Endothelial cell (in vitro differentiated cells): ENCODE results near the gene KCNIP3. TPM values are rescaled to one million over a fixed set of nuclear protein-coding genes. Genes with fewer than 3 reads are reported as not detected.

Experiments
- DNase-seq: peaks from one replicate; pipeline ENCODE4 v3.0.0; 2021; ENCODE audit warnings: low spot score
- H3K27ac Mint-ChIP-seq: one replicate; pipeline ENCODE4 v1.8.0; 2021; ENCODE audit warnings: mixed read lengths, inconsistent platforms; ENCODE audit not compliant: unreplicated experiment
- H3K27me3 Mint-ChIP-seq: one replicate; pipeline ENCODE4 v1.8.0; 2021; ENCODE audit warnings: mild to moderate bottlenecking, moderate library complexity, mixed read lengths, inconsistent platforms; ENCODE audit not compliant: unreplicated experiment
- H3K36me3 Mint-ChIP-seq: one replicate; pipeline ENCODE4 v1.8.0; 2021; ENCODE audit warnings: mild to moderate bottlenecking, low read depth, mixed read lengths, inconsistent platforms; ENCODE audit not compliant: unreplicated experiment
- H3K4me1 Mint-ChIP-seq: one replicate; pipeline ENCODE4 v1.8.0; 2021; ENCODE audit warnings: mild to moderate bottlenecking, mixed read lengths, inconsistent platforms; ENCODE audit not compliant: unreplicated experiment
- H3K4me3 Mint-ChIP-seq: one replicate; pipeline ENCODE4 v1.8.0; 2021; ENCODE audit warnings: mild to moderate bottlenecking, mixed read lengths, inconsistent platforms; ENCODE audit not compliant: unreplicated experiment
- H3K9me3 Mint-ChIP-seq: one replicate; pipeline ENCODE4 v1.8.0; 2021; ENCODE audit warnings: mixed read lengths, inconsistent platforms; ENCODE audit not compliant: unreplicated experiment
- total RNA-seq: library from RNA; stranded (reverse); fragmentation: NEBNext Ultra II Directional; extraction: Animal tissue kit (Norgen Biotek cat#: 25700); gene quantifications from one replicate; pipeline ENCODE4 v1.2.1, GENCODE V29; 2021; ENCODE audit not compliant: unreplicated experiment
- TF ChIP-seq, protein P1 (sequence below): fragments of 200-600 bp; sonication (generic); IDR thresholded peaks from one replicate; pipeline ENCODE4 v1.5.0; 2021; ENCODE audit warnings: antibody characterized with exemption; ENCODE audit not compliant: unreplicated experiment

Gene KCNIP3
- total RNA-seq, 1 donor from 2014 or later, result 0.26 TPM

DNA sequence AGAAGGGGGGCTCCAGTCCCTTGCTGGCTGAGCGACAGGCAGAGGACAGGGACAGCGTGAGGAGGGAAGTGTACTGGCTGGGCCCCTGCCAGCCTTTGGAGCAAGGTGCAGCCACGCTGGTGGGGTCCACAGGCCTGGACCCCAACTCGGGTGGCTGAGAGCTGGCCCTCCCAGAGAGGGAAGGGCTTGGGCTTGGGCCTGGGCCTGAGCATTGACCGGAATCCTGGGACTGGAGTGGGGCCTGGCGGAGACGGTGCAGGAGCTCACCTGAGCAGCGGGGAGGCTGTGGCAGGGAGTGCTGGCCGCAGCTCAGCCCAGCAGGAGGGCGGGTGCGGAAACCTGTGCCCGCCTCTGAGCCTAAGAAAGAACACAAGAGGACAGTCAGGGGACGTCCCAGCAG lies 27.9 kb downstream of the KCNIP3 start:
- peaks cover 13% of the 10 kb centered on the region for H3K27me3 Mint-ChIP-seq
- H3K9me3 Mint-ChIP-seq, result no peaks in the 10 kb centered on the region
- no peak overlapping the region for H3K4me3 Mint-ChIP-seq
- H3K27ac Mint-ChIP-seq, result no peak overlapping the region
- TF ChIP-seq, protein P1, sequence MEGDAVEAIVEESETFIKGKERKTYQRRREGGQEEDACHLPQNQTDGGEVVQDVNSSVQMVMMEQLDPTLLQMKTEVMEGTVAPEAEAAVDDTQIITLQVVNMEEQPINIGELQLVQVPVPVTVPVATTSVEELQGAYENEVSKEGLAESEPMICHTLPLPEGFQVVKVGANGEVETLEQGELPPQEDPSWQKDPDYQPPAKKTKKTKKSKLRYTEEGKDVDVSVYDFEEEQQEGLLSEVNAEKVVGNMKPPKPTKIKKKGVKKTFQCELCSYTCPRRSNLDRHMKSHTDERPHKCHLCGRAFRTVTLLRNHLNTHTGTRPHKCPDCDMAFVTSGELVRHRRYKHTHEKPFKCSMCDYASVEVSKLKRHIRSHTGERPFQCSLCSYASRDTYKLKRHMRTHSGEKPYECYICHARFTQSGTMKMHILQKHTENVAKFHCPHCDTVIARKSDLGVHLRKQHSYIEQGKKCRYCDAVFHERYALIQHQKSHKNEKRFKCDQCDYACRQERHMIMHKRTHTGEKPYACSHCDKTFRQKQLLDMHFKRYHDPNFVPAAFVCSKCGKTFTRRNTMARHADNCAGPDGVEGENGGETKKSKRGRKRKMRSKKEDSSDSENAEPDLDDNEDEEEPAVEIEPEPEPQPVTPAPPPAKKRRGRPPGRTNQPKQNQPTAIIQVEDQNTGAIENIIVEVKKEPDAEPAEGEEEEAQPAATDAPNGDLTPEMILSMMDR, result no peak
- no peak for DNase-seq
- no peaks in the 10 kb centered on the region for H3K36me3 Mint-ChIP-seq
- H3K4me1 Mint-ChIP-seq, result no peaks in the 10 kb centered on the region

DNA sequence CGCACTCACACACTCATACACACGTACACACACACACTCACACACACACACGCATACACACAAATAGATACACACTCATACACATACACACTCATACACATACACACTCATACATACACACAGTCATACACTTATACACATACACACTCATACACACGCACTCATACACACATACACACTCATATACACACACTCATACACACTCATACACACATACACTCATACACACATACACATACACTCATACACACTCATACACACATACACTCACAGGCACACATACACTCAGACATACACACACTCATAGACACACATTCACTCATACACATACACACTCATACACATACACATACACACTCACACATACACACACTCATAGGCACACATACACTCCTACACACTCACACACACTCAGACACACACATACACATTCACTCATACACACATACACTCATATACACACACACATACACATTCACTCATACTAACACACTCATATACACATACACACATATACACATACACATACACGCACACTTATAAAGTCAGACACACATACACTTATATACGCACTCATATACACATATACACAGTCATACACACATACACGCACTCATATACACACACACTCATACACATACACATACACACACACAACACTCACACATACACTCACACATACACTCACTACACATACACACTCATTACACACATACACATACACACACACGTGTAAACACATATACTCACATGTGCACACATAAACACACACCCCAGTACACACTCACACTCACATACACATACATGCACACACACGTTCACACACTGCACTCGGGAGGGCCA lies 28.7 kb downstream of the KCNIP3 start:
- Mint-ChIP-seq H3K36me3 (no peaks in the 10 kb centered on the region), H3K4me3 (no peak overlapping the region), H3K9me3 (no peaks in the 10 kb centered on the region), H3K27me3 (peaks cover 13% of the 10 kb centered on the region), H3K27ac (no peak overlapping the region), H3K4me1 (no peaks in the 10 kb centered on the region)
- no peak for DNase-seq
- TF ChIP-seq, protein P1, result no peak

DNA sequence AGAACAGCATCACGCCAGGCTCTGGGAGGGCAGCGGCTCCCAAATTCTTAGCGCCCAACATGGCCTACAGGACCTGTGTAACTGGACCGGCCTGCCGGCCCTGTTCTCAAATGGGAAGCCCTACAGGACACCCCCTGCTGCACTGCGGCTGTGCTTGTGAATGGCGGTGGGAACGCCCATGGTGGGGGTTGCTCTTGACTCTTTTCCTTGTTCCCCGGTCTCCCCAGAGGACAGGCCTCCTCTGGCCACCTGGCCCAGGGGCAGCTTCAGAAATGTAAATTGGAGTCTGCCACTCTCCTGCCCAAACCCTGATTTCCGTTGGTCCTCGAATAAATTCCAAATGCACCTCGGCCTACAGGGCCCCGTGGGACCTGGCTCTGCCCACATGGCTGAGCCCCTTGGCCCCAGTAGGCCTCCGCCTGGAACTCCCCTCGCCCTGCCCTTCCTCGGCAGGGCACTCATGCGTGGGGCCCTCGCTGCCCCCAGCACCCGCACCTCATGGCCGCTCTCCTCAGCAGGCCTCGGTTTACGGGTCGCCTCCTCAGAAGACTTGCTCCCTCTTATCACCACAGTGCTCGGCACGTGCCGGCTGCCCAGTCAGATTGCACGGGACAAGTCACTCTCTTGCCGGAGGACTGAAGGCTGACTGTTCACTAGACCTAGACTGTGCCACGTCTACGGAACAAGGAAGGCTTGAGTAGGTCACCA lies 29.4 kb downstream of the KCNIP3 start:
- no peak overlapping the region for H3K4me3 Mint-ChIP-seq
- H3K36me3 Mint-ChIP-seq, result no peaks in the 10 kb centered on the region
- no peak overlapping the region for H3K27ac Mint-ChIP-seq
- H3K27me3 Mint-ChIP-seq, result peaks cover 13% of the 10 kb centered on the region
- no peak for DNase-seq
- TF ChIP-seq, protein P1, result no peak
- no peaks in the 10 kb centered on the region for H3K4me1 Mint-ChIP-seq
- H3K9me3 Mint-ChIP-seq, result no peaks in the 10 kb centered on the region

DNA sequence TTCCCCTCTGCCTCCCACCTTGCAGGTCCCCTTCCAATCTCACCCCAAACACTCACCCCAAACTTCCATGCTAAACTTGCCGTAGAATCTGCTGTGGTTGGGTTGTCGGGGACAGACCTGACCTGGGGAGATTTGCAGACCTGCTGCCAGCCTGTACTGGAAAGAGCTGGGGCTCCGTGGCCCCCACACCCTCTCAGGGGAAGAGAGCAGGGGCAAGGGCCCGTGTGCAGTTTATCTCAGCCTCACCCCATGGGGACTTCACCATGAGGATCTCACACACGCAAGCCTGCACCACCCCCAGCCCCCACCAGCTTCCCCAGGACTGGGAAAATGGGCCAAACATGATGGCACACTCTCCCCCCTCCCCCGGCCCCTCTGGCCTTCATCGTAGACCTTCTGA lies 30.7 kb downstream of the KCNIP3 start:
- Mint-ChIP-seq H3K4me1 (no peaks in the 10 kb centered on the region), H3K27ac (no peak overlapping the region), H3K36me3 (no peaks in the 10 kb centered on the region), H3K4me3 (no peak overlapping the region), H3K27me3 (peaks cover 11% of the 10 kb centered on the region), H3K9me3 (no peaks in the 10 kb centered on the region)
- no peak for DNase-seq
- TF ChIP-seq, protein P1, result no peak
